K562 (cell line): Measurements from ENCODE around the gene NR3C1. TPM values are rescaled to one million over a fixed set of nuclear protein-coding genes. Genes with fewer than 3 reads are reported as not detected.

Experiments
- ATAC-seq: fragments of 200-7000 bp; cut with Tn5 transposase; 3 replicates; pipeline ENCODE4 v1.9.1; 2020; ENCODE audit warnings: moderate library complexity
- BruUV-seq: library from RNA; stranded (reverse); fragments of 400-500 nt; replicated peaks from 2 replicates; lab custom pipeline; 2021; lab: Mats Ljungman, UMichigan
- CTCF ChIA-PET: fragments of 300-600 bp; formaldehyde crosslinking; extraction: SDS; loops from one replicate; lab custom pipeline; 2021; ENCODE audit warnings: low intra/inter-chr PET ratio; lab: Yijun Ruan, JAX
- POLR2A ChIA-PET: fragments of 300-600, 350-650 bp; sonication (Branson Sonifier 250); formaldehyde crosslinking; extraction: SDS; loops from one replicate; lab custom pipeline; 2021; ENCODE audit warnings: antibody characterized with exemption, inconsistent platforms; lab: Yijun Ruan, JAX
- DNase-seq, 4 experiments: peaks; one replicate each; pipeline versions ENCODE4 v3.0.0 to v3.0.0-alpha.2; 2011 to 2018; ENCODE audit warnings: low spot score in 3 of 4, mixed read lengths in 3 of 4; ENCODE audit errors: extremely low read depth in 1 of 4
- FAIRE-seq: peaks from 2 replicates; lab custom pipeline; 2011; peaks lifted over from hg19 to GRCh38; lab: Jason Lieb, UNC
- H2AFZ ChIP-seq: 2 replicates; pipeline ENCODE4 v1.6.0; 2011; ENCODE audit warnings: low read depth, low read length, control low read depth, inconsistent platforms
- H3K27ac ChIP-seq: fragments of 200-600 bp; 3 replicates; pipeline ENCODE4 v1.8.0; 2011; ENCODE audit warnings: low read depth, mild to moderate bottlenecking, control low read depth, inconsistent platforms, low read length, moderate library complexity, mixed read lengths; ENCODE audit errors: extremely low read depth
- H3K27me3 ChIP-seq, 2 experiments: fragments of 300-600 bp in 1 of 2; 2 replicates in 1 of 2; 3 replicates in 1 of 2; pipeline versions ENCODE4 v1.6.0 to v1.8.0; 2011; ENCODE audit warnings: inconsistent platforms in 2 of 2, low read length in 2 of 2, mild to moderate bottlenecking in 1 of 2, mixed read lengths in 1 of 2, moderate library complexity in 1 of 2; ENCODE audit not compliant: control insufficient read depth in 2 of 2, insufficient read depth in 2 of 2
- H3K36me3 ChIP-seq: fragments of 300-600 bp; 3 replicates; pipeline ENCODE4 v1.8.0; 2011; ENCODE audit warnings: mild to moderate bottlenecking, low read length, inconsistent platforms; ENCODE audit not compliant: control insufficient read depth, insufficient read depth
- H3K4me1 ChIP-seq, 2 experiments: fragments of 200-600 bp in 1 of 2; replicated peaks in 1 of 2; 2 replicates in 1 of 2; 3 replicates in 1 of 2; pipeline versions ENCODE4 v1.5.1 to v1.8.0; 2011; ENCODE audit warnings: inconsistent platforms in 2 of 2, low read length in 2 of 2, mild to moderate bottlenecking in 1 of 2, mixed read lengths in 1 of 2, moderate library complexity in 1 of 2; ENCODE audit not compliant: control insufficient read depth in 2 of 2, insufficient read depth in 2 of 2
- H3K4me2 ChIP-seq: 2 replicates; pipeline ENCODE4 v1.6.1; 2011; ENCODE audit warnings: low read length, control low read depth, inconsistent platforms, mixed read lengths; ENCODE audit not compliant: insufficient read depth
- H3K4me3 ChIP-seq: fragments of 200-600 bp; sonication (generic), shearing (Covaris generic); 2 replicates; pipeline ENCODE4 v1.5.1; 2016; ENCODE audit warnings: control low read depth, inconsistent platforms
- H3K79me2 ChIP-seq: fragments of 200-600 bp; 3 replicates; pipeline ENCODE4 v1.8.0; 2011; ENCODE audit warnings: low read length, inconsistent platforms; ENCODE audit not compliant: control insufficient read depth, insufficient read depth
- H3K9ac ChIP-seq, 2 experiments: 2 replicates each; pipeline versions ENCODE4 v1.6.0 to v1.6.1; 2011; ENCODE audit warnings: low read depth in 2 of 2, low read length in 2 of 2, control low read depth in 1 of 2, inconsistent platforms in 1 of 2, mild to moderate bottlenecking in 1 of 2, mixed read lengths in 1 of 2; ENCODE audit not compliant: insufficient read depth in 1 of 2
- H3K9me1 ChIP-seq: one replicate; pipeline ENCODE4 v1.6.0; 2011; ENCODE audit warnings: inconsistent platforms, mild to moderate bottlenecking, low read length, moderate library complexity; ENCODE audit not compliant: control insufficient read depth, insufficient read depth
- H3K9me3 ChIP-seq: replicated peaks from 2 replicates; pipeline ENCODE4 v1.5.1; 2011; ENCODE audit warnings: low read depth, low read length, inconsistent platforms; ENCODE audit not compliant: control insufficient read depth, insufficient read depth
- H4K20me1 ChIP-seq: replicated peaks from 2 replicates; pipeline ENCODE4 v1.6.1; 2011; ENCODE audit warnings: low read length, inconsistent platforms, mixed read lengths; ENCODE audit not compliant: control insufficient read depth, insufficient read depth
- ARID1B ChIP-seq: fragments of 450-650 bp; IDR thresholded peaks from 2 replicates; pipeline ENCODE4 v1.6.1; 2016; ENCODE audit warnings: antibody characterized with exemption, mild to moderate bottlenecking, inconsistent platforms
- E2F1 ChIP-seq: sonication (generic); formaldehyde crosslinking; IDR thresholded peaks from 2 replicates; pipeline ENCODE4 v1.8.1; 2023; ENCODE audit warnings: mild to moderate bottlenecking, missing genetic modification reagents, moderate library complexity
- GATAD2B ChIP-seq: fragments of 450-650 bp; IDR thresholded peaks from 2 replicates; pipeline ENCODE4 v1.6.1; 2017; ENCODE audit warnings: mild to moderate bottlenecking, borderline replicate concordance
- HEY1 ChIP-seq: fragments of 250-450 bp; sonication (Bioruptor Pico); IDR thresholded peaks from 2 replicates; pipeline ENCODE4 v1.5.0; 2020; ENCODE audit warnings: mild to moderate bottlenecking, moderate library complexity, borderline replicate concordance
- MCM5 ChIP-seq: fragments of 450-650 bp; IDR thresholded peaks from 2 replicates; pipeline ENCODE4 v1.6.1; 2016; ENCODE audit warnings: low read depth
- NELFE ChIP-seq: IDR thresholded peaks from 2 replicates; pipeline ENCODE4 v1.6.1; 2011; ENCODE audit warnings: mild to moderate bottlenecking; ENCODE audit not compliant: insufficient read depth, insufficient read length
- RUNX1 ChIP-seq: sonication (generic); IDR thresholded peaks from 2 replicates; pipeline ENCODE4 v1.6.1; 2016; ENCODE audit warnings: antibody characterized with exemption, low read depth
- TFAM ChIP-seq: fragments of 250-450 bp; sonication (Bioruptor Pico); conservative IDR thresholded peaks from 2 replicates; pipeline ENCODE4 v1.5.0; 2021; ENCODE audit warnings: mild to moderate bottlenecking, moderate library complexity
- ZBTB8A ChIP-seq: fragments of 450-650 bp; IDR thresholded peaks from 2 replicates; pipeline ENCODE4 v1.6.1; 2018; ENCODE audit warnings: mild to moderate bottlenecking, moderate library complexity; ENCODE audit not compliant: partially characterized antibody
- ZNF263 ChIP-seq: sonication (generic); formaldehyde crosslinking; IDR thresholded peaks from 2 replicates; pipeline ENCODE4 v1.8.0; 2022; ENCODE audit warnings: mild to moderate bottlenecking, missing genetic modification reagents, borderline replicate concordance
- WGBS: fragments of 100-300 bp; shearing (Covaris generic); methylation state at CpG from one replicate; pipeline ENCODE4 v1.1.6; 2016; ENCODE audit warnings: low coverage, mixed read lengths; ENCODE audit not compliant: insufficient coverage; ENCODE audit errors: missing lambda C conversion rate; 5-methylcytosine and 5-hydroxymethylcytosine counted together
- in situ Hi-C: fragments of 300-500 bp; cut with MboI; formaldehyde crosslinking; loops from 4 replicates; pipeline ENCODE4 v1.15.0; 2018; ENCODE audit warnings: inconsistent platforms, mixed read lengths
- intact Hi-C: fragments of 100-400 bp; cut with micrococcal nuclease; formaldehyde crosslinking; loops from 2 replicates; pipeline ENCODE4 v1.14.2; 2022
- polyA plus RNA-seq, 8 experiments: library from polyadenylated mRNA; depleted of rRNA in 4 of 8; stranded (reverse) in 5 of 8; unstranded in 3 of 8; fragments of >200 nt; fragmentation: Nextera tagmentation in 2 of 8; fragmentation: Illumina TruSeq in 1 of 8; extraction: Ambion mirVana in 2 of 8; extraction: Trizol in 1 of 8; gene quantifications; 2 replicates each; pipeline versions ENCODE4 v1.2.1 to v1.2.3, GENCODE V29; 2011 to 2014; ENCODE audit warnings: inconsistent platforms in 1 of 8, missing spikeins in 1 of 8
- total RNA-seq, 7 experiments: library from RNA; depleted of rRNA in 6 of 7; stranded (reverse); fragments of >200 nt in 6 of 7; fragmentation: Illumina TruSeq in 2 of 7; extraction: Trizol in 2 of 7; gene quantifications; 2 replicates each; pipeline versions ENCODE4 v1.2.1 to v1.2.3, GENCODE V29; 2011 to 2021; ENCODE audit warnings: low replicate concordance in 1 of 7
- TF ChIP-seq, protein P1 (sequence below), 3 experiments: IDR thresholded peaks in 2 of 3; conservative IDR thresholded peaks in 1 of 3; 2 replicates each; pipeline ENCODE4 v1.5.1; 2011 to 2012; ENCODE audit warnings: low read length in 3 of 3, mild to moderate bottlenecking in 3 of 3, control low read depth in 2 of 3, improper control_type of control experiment in 1 of 3, inconsistent platforms in 1 of 3, low read depth in 1 of 3, mixed read lengths in 1 of 3, moderate library complexity in 1 of 3; ENCODE audit not compliant: insufficient read depth in 2 of 3
- TF ChIP-seq, protein P2 (sequence below): sonication (generic); formaldehyde crosslinking; IDR thresholded peaks from 2 replicates; pipeline ENCODE4 v1.8.1; 2023; ENCODE audit warnings: mild to moderate bottlenecking, missing genetic modification reagents

The NR3C1 gene
- total and polyA plus RNA-seq, 9 of the 15 experiments (the other 6 are each of a cell fraction or from before 2014, with no cell fraction given) = 8.2 to 36.0 (median 15.0) TPM

DNA sequence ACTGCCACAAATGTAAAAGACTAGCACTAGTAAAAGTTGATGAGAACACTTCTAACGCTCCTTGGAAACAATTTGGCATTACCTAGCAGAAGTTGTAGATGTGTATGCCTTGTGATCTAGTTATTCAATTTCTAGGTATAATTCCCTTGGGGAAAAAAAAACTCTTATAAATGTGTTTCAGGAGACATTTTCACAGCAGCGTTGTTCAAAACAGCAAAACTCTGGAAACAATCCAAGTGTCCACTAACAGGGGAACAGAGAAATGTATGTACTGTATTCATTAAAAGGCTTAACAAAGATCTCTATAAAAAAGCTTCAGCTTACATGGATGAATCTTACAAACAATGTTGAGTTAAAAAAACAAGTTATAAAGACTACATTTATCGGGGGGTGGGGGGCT lies 30.4 kb downstream of the NR3C1 start:
- POLR2A ChIA-PET = no interaction called here
- no peaks in the 10 kb centered on the region for H4K20me1 ChIP-seq
- CTCF ChIA-PET = no interaction called here
- H3K9me3 ChIP-seq = no peaks in the 10 kb centered on the region
- no peak overlapping the region for H2AFZ ChIP-seq
- no peaks in the 10 kb centered on the region for H3K27me3 ChIP-seq
- WGBS = 76% methylated on average over 3 of the region's 3 CpGs
- no peak overlapping the region for H3K4me2 ChIP-seq
- no peaks in the 10 kb centered on the region for H3K9me1 ChIP-seq
- DNase-seq (no peak), FAIRE-seq (no peak), ATAC-seq (no peak)
- in situ Hi-C loops = no loop called here
- H3K4me3 ChIP-seq = no peak overlapping the region
- no peaks in the 10 kb centered on the region for H3K4me1 ChIP-seq
- no TSS peak for BruUV-seq
- no peak overlapping the region for H3K9ac ChIP-seq
- H3K27ac ChIP-seq = no peak overlapping the region
- H3K79me2 ChIP-seq = peaks cover 74% of the 10 kb centered on the region
- no peaks in the 10 kb centered on the region; the same call in 2 of the 3 replicates for H3K36me3 ChIP-seq
- intact Hi-C loops = no loop called here
- no peak for TF ChIP-seq NELFE
- no peak for TF ChIP-seq HEY1 (CRISPR knock-in tag)
- TF ChIP-seq GATAD2B = no peak
- no peak for TF ChIP-seq TFAM (CRISPR knock-in tag)
- no peak for TF ChIP-seq E2F1
- no peak for TF ChIP-seq MCM5
- TF ChIP-seq, protein P1, sequence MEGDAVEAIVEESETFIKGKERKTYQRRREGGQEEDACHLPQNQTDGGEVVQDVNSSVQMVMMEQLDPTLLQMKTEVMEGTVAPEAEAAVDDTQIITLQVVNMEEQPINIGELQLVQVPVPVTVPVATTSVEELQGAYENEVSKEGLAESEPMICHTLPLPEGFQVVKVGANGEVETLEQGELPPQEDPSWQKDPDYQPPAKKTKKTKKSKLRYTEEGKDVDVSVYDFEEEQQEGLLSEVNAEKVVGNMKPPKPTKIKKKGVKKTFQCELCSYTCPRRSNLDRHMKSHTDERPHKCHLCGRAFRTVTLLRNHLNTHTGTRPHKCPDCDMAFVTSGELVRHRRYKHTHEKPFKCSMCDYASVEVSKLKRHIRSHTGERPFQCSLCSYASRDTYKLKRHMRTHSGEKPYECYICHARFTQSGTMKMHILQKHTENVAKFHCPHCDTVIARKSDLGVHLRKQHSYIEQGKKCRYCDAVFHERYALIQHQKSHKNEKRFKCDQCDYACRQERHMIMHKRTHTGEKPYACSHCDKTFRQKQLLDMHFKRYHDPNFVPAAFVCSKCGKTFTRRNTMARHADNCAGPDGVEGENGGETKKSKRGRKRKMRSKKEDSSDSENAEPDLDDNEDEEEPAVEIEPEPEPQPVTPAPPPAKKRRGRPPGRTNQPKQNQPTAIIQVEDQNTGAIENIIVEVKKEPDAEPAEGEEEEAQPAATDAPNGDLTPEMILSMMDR (IDR thresholded peaks at IDR 0.05 in 2 of 3, conservative IDR thresholded peaks at IDR 0.05 in 1 of 3; ENCODE audit: insufficient read depth in 2 of 3, low read depth in 1 of 3, low read length in 3 of 3) = no peak
- no peak for TF ChIP-seq ZBTB8A
- TF ChIP-seq RUNX1 = no peak
- TF ChIP-seq, protein P2, sequence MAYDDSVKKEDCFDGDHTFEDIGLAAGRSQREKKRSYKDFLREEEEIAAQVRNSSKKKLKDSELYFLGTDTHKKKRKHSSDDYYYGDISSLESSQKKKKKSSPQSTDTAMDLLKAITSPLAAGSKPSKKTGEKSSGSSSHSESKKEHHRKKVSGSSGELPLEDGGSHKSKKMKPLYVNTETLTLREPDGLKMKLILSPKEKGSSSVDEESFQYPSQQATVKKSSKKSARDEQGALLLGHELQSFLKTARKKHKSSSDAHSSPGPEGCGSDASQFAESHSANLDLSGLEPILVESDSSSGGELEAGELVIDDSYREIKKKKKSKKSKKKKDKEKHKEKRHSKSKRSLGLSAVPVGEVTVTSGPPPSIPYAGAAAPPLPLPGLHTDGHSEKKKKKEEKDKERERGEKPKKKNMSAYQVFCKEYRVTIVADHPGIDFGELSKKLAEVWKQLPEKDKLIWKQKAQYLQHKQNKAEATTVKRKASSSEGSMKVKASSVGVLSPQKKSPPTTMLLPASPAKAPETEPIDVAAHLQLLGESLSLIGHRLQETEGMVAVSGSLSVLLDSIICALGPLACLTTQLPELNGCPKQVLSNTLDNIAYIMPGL (CRISPR knock-in tag) = no peak
- no peak for TF ChIP-seq ZNF263 (CRISPR knock-in tag)
- no peak for TF ChIP-seq ARID1B
